A673 (cell line): Measurements from ENCODE around the gene RPN1. TPM values are rescaled to one million over a fixed set of nuclear protein-coding genes. Genes with fewer than 3 reads are reported as not detected.

Source experiments
- BruUV-seq: library from RNA; stranded (reverse); fragments of 400-500 nt; replicated peaks from 2 replicates; lab custom pipeline; 2021; lab: Mats Ljungman, UMichigan
- CTCF ChIA-PET: fragments of 300-600 bp; sonication (Branson Sonifier 250); formaldehyde crosslinking; loops from one replicate; lab custom pipeline; 2022; ENCODE audit warnings: antibody characterized with exemption; lab: Charles Lee
- POLR2A ChIA-PET: fragments of 300-600 bp; sonication (Branson Sonifier 250); formaldehyde crosslinking; loops from one replicate; lab custom pipeline; 2022; ENCODE audit warnings: antibody characterized with exemption; ENCODE audit not compliant: low non-redundant PET; lab: Charles Lee
- DNase-seq: peaks from one replicate; pipeline ENCODE4 v3.0.0-alpha.2; 2015; ENCODE audit warnings: low spot score
- H3K27ac ChIP-seq: fragments of 200-600 bp; sonication (generic); 2 replicates; pipeline ENCODE4 v1.5.1; 2016; ENCODE audit warnings: mixed run types, low read depth, mild to moderate bottlenecking, mixed read lengths, antibody characterized with exemption, low read length; ENCODE audit not compliant: poor library complexity, severe bottlenecking
- H3K27me3 ChIP-seq: fragments of 200-600 bp; sonication (generic); replicated peaks from 2 replicates; pipeline ENCODE4 v1.6.1; 2017; ENCODE audit warnings: mixed run types, low read depth, mild to moderate bottlenecking, mixed read lengths, antibody characterized with exemption, low read length; ENCODE audit not compliant: insufficient read depth, poor library complexity
- H3K36me3 ChIP-seq: fragments of 200-600 bp; sonication (generic); 2 replicates; pipeline ENCODE4 v1.6.1; 2016; ENCODE audit warnings: mixed run types, mild to moderate bottlenecking, mixed read lengths, antibody characterized with exemption, low read length; ENCODE audit not compliant: insufficient read depth, poor library complexity, severe bottlenecking
- H3K4me1 ChIP-seq: fragments of 200-600 bp; sonication (generic); 2 replicates; pipeline ENCODE4 v1.6.1; 2017; ENCODE audit warnings: mixed run types, mild to moderate bottlenecking, mixed read lengths, antibody characterized with exemption, low read length; ENCODE audit not compliant: insufficient read depth, poor library complexity, severe bottlenecking
- H3K4me3 ChIP-seq: fragments of 200-600 bp; sonication (generic); 2 replicates; pipeline ENCODE4 v1.5.1; 2016; ENCODE audit warnings: low read depth, mixed run types, mild to moderate bottlenecking, mixed read lengths, low read length; ENCODE audit not compliant: poor library complexity, severe bottlenecking
- H3K9me3 ChIP-seq: fragments of 200-600 bp; sonication (generic); 2 replicates; pipeline ENCODE4 v1.6.1; 2016; ENCODE audit warnings: mixed run types, low read depth, mild to moderate bottlenecking, mixed read lengths, antibody characterized with exemption, low read length; ENCODE audit not compliant: poor library complexity, severe bottlenecking
- CTCF ChIP-seq: fragments of 300-800, 200-600 bp; sonication (generic); conservative IDR thresholded peaks from 2 replicates; pipeline ENCODE4 v1.5.1; 2017; ENCODE audit warnings: low read depth, mild to moderate bottlenecking, antibody characterized with exemption, low read length, moderate library complexity, mixed read lengths
- EZH2 ChIP-seq: fragments of 200-600 bp; sonication (generic); IDR thresholded peaks from 2 replicates; pipeline ENCODE4 v1.6.1; 2017; ENCODE audit warnings: borderline replicate concordance, low read depth, mild to moderate bottlenecking, mixed read lengths, antibody characterized with exemption, low read length; ENCODE audit not compliant: poor library complexity, severe bottlenecking
- intact Hi-C: fragments of 100-400 bp; cut with micrococcal nuclease; formaldehyde crosslinking; loops from one replicate; pipeline ENCODE4 v1.10.0; 2022; ENCODE audit not compliant: unreplicated experiment
- total RNA-seq: library from RNA; stranded (reverse); gene quantifications from 2 replicates; pipeline ENCODE4 v1.2.3, GENCODE V29; 2021

Gene RPN1
- total RNA-seq, 1 experiment from 2014 or later = 254 TPM

GRCh38 chr3:128619146-128619890 lies 31.3 kb downstream of the RPN1 start:
- no TSS peak for BruUV-seq
- H3K4me3 ChIP-seq = no peak overlapping the region
- no peak overlapping the region for H3K27ac ChIP-seq
- no peaks in the 10 kb centered on the region for H3K27me3 ChIP-seq
- ChIA-PET POLR2A (no interaction called here), CTCF (no interaction called here)
- DNase-seq = no peak
- no peak for TF ChIP-seq CTCF
- no peak for TF ChIP-seq EZH2
- no peaks in the 10 kb centered on the region for H3K9me3 ChIP-seq
- H3K4me1 ChIP-seq = no peaks in the 10 kb centered on the region
- intact Hi-C loops = loop anchor here (10.0 kb wide), 1 partner anchor 325 kb away; no protein-coding TSS in a partner anchor
- H3K36me3 ChIP-seq = peaks cover 52% of the 10 kb centered on the region

GRCh38 chr3:128618398-128618726 lies 32.3 kb downstream of the RPN1 start:
- BruUV-seq = no TSS peak
- intact Hi-C loops = loop anchor here (10.0 kb wide), 1 partner anchor 326 kb away; no protein-coding TSS in a partner anchor
- Histone ChIP-seq H3K36me3 (peaks cover 44% of the 10 kb centered on the region), H3K4me3 (peak overlapping the region; percentile 71), H3K9me3 (no peaks in the 10 kb centered on the region), H3K27ac (peak overlapping the region; percentile 85), H3K27me3 (no peaks in the 10 kb centered on the region), H3K4me1 (no peaks in the 10 kb centered on the region)
- CTCF ChIA-PET = interaction anchor here (0.6 to 1.2 kb wide), 2 partner anchors 980 to 1493 kb away, joined by 3 to 5 read pairs; no protein-coding TSS in a partner anchor
- DNase-seq = no peak
- POLR2A ChIA-PET = no interaction called here
- no peak for TF ChIP-seq CTCF

GRCh38 chr3:128617557-128618397 lies 32.8 kb downstream of the RPN1 start:
- Histone ChIP-seq H3K27me3 (no peaks in the 10 kb centered on the region), H3K36me3 (peaks cover 38% of the 10 kb centered on the region), H3K9me3 (no peaks in the 10 kb centered on the region), H3K4me1 (no peaks in the 10 kb centered on the region), H3K27ac (peak overlapping the region; percentile 85), H3K4me3 (peak overlapping the region; percentile 71)
- BruUV-seq = TSS peak; percentile 85
- no peak for TF ChIP-seq EZH2
- TF ChIP-seq CTCF = peak; percentile 99
- DNase-seq = peak; percentile 98
- ChIA-PET POLR2A (interaction anchor here (0.7 kb wide), 1 partner anchor 91 kb away, joined by 3 read pairs; no protein-coding TSS in a partner anchor), CTCF (interaction anchor here (0.6 to 1.2 kb wide), 7 partner anchors 9 to 1493 kb away, joined by 3 to 5 read pairs (median 3); partner anchors contain the start of genes ACAD9 and EEFSEC)
- intact Hi-C loops = loop anchor here (10.0 kb wide), 1 partner anchor 327 kb away; no protein-coding TSS in a partner anchor
